ENCODE measurements around the gene SLC30A5. TPM values are rescaled to one million over a fixed set of nuclear protein-coding genes. Genes with fewer than 3 reads are reported as not detected.
A peak's percentile ranks its signal among the peaks of the same experiment; 100 is the strongest.

SLC30A5 gene
- total and polyA plus RNA-seq, 2 of the 13 experiments (the other 11 are each of a cell fraction or from before 2014, with no cell fraction given): 46.0 to 53.6 TPM

DNA sequence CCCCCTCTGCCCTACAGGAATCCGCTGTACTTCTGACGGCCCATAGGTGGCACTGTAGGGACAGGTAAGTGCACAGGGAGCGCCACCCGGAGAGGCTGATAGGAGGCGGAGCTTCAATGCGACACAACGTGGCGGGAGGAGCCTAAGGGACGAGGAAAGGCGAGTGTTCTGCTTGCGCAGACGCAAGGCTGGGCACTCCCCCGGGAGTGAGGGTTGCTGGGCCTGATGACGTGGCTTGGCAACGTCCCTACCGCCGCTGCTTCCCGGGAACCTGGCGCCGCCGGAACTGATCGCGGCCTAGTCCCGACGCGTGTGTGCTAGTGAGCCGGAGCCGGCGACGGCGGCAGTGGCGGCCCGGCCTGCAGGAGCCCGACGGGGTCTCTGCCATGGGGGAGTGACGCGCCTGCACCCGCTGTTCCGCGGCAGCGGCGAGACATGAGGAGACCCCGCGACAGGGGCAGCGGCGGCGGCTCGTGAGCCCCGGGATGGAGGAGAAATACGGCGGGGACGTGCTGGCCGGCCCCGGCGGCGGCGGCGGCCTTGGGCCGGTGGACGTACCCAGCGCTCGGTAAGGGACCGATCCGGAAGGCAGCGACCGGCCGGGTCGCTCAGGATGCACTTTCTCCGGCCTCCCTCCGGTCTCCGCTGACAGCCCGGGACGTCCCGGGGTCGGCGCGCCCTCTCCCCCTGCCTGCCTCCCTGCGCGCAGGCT is at the start of gene SLC30A5 (continued):
- TF ChIP-seq, protein P1, sequence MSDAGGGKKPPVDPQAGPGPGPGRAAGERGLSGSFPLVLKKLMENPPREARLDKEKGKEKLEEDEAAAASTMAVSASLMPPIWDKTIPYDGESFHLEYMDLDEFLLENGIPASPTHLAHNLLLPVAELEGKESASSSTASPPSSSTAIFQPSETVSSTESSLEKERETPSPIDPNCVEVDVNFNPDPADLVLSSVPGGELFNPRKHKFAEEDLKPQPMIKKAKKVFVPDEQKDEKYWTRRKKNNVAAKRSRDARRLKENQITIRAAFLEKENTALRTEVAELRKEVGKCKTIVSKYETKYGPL (CRISPR knock-in tag; IDR thresholded peaks at IDR 0.05): no peak
- TF ChIP-seq PRMT3 (CRISPR knock-in tag; IDR thresholded peaks at IDR 0.05; ENCODE audit: borderline replicate concordance, low read depth): no peak
- TF ChIP-seq CAMTA2 (CRISPR knock-in tag; IDR thresholded peaks at IDR 0.05; ENCODE audit: borderline replicate concordance): no peak
- peak; percentile 82 for TF ChIP-seq HNRNPLL (IDR thresholded peaks at IDR 0.05; ENCODE audit: low read depth, low read length, poor library complexity, severe bottlenecking)
- TF ChIP-seq MXI1 (IDR thresholded peaks at IDR 0.05; ENCODE audit: borderline replicate concordance, low read depth, low read length): peak; percentile 89; the same call in 2 of the 3 replicates
- TF ChIP-seq TEAD2 (CRISPR knock-in tag; IDR thresholded peaks at IDR 0.05): no peak
- TF ChIP-seq U2AF2 (IDR thresholded peaks at IDR 0.05; ENCODE audit: low read depth, low read length): no peak
- peak; percentile 67; the same call in 1 of the 2 replicates for TF ChIP-seq ZBTB7B (CRISPR knock-in tag; IDR thresholded peaks at IDR 0.05)
- TF ChIP-seq SNAPC2 (CRISPR knock-in tag; IDR thresholded peaks at IDR 0.05): 0 out of 2 replicates have a peak, but pooled peaks have one; percentile 75
- no peak for TF ChIP-seq ZNF3 (CRISPR knock-in tag; IDR thresholded peaks at IDR 0.05)
- TF ChIP-seq CREB1 (IDR thresholded peaks at IDR 0.05): peak; percentile 95
- peak; percentile 89 for TF ChIP-seq CREB1 (CRISPR knock-in tag; IDR thresholded peaks at IDR 0.05)
- no peak for TF ChIP-seq ZNF572 (CRISPR knock-in tag; IDR thresholded peaks at IDR 0.05)
- 0 out of 2 replicates have a peak, but pooled peaks have one; percentile 4 for TF ChIP-seq NFYB (CRISPR knock-in tag; IDR thresholded peaks at IDR 0.05)
- TF ChIP-seq, protein P2, sequence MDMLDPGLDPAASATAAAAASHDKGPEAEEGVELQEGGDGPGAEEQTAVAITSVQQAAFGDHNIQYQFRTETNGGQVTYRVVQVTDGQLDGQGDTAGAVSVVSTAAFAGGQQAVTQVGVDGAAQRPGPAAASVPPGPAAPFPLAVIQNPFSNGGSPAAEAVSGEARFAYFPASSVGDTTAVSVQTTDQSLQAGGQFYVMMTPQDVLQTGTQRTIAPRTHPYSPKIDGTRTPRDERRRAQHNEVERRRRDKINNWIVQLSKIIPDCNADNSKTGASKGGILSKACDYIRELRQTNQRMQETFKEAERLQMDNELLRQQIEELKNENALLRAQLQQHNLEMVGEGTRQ (IDR thresholded peaks at IDR 0.05; ENCODE audit: low read depth, low read length): no peak
- TF ChIP-seq, protein P2 (CRISPR knock-in tag; IDR thresholded peaks at IDR 0.05; ENCODE audit: borderline replicate concordance): no peak
- TF ChIP-seq, protein P3, sequence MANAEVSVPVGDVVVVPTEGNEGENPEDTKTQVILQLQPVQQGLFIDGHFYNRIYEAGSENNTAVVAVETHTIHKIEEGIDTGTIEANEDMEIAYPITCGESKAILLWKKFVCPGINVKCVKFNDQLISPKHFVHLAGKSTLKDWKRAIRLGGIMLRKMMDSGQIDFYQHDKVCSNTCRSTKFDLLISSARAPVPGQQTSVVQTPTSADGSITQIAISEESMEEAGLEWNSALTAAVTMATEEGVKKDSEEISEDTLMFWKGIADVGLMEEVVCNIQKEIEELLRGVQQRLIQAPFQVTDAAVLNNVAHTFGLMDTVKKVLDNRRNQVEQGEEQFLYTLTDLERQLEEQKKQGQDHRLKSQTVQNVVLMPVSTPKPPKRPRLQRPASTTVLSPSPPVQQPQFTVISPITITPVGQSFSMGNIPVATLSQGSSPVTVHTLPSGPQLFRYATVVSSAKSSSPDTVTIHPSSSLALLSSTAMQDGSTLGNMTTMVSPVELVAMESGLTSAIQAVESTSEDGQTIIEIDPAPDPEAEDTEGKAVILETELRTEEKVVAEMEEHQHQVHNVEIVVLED (CRISPR knock-in tag; IDR thresholded peaks at IDR 0.05; ENCODE audit: borderline replicate concordance): peak; percentile 91
- no peak for TF ChIP-seq DNMT3B (CRISPR knock-in tag; conservative IDR thresholded peaks at IDR 0.05)
- TF ChIP-seq NR2F2 (IDR thresholded peaks at IDR 0.05; ENCODE audit: borderline replicate concordance, low read depth): no peak
- no peak for TF ChIP-seq FIP1L1 (IDR thresholded peaks at IDR 0.05; ENCODE audit: borderline replicate concordance, insufficient read depth, low read depth, low read length)
- TF ChIP-seq HNRNPL (IDR thresholded peaks at IDR 0.05; ENCODE audit: low read depth, low read length): no peak
- TF ChIP-seq ZNF354B (CRISPR knock-in tag; IDR thresholded peaks at IDR 0.05): 0 out of 2 replicates have a peak, but pooled peaks have one; percentile 76
- TF ChIP-seq SMYD3 (CRISPR knock-in tag; IDR thresholded peaks at IDR 0.05): no peak
- TF ChIP-seq MAFG (CRISPR knock-in tag; IDR thresholded peaks at IDR 0.05): no peak
- TF ChIP-seq, protein P4, sequence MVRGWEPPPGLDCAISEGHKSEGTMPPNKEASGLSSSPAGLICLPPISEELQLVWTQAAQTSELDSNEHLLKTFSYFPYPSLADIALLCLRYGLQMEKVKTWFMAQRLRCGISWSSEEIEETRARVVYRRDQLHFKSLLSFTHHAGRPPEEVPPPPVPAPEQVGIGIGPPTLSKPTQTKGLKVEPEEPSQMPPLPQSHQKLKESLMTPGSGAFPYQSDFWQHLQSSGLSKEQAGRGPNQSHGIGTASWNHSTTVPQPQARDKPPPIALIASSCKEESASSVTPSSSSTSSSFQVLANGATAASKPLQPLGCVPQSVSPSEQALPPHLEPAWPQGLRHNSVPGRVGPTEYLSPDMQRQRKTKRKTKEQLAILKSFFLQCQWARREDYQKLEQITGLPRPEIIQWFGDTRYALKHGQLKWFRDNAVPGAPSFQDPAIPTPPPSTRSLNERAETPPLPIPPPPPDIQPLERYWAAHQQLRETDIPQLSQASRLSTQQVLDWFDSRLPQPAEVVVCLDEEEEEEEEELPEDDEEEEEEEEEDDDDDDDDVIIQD (CRISPR knock-in tag; IDR thresholded peaks at IDR 0.05; ENCODE audit: low read depth): peak; percentile 82
- peak; percentile 72; the same call in 1 of the 2 replicates for TF ChIP-seq ZNF235 (CRISPR knock-in tag; IDR thresholded peaks at IDR 0.05; ENCODE audit: borderline replicate concordance)
